GM21786 (cell line): ENCODE results near the gene KIAA0825.

Experiments
- ATAC-seq: cut with Tn5 transposase; IDR thresholded peaks from one replicate; pipeline ENCODE4 v1.9.1; 2021; ENCODE audit not compliant: unreplicated experiment

The KIAA0825 gene

GRCh38 chr5:94442076-94442475 lies 176.3 kb downstream of the KIAA0825 start:
- ATAC-seq = no peak

- no peak for ATAC-seq
Measured at GRCh38 chr5:94440015-94440414, 178.4 kb downstream of the KIAA0825 start.

GRCh38 chr5:94433397-94434163 lies 184.8 kb downstream of the KIAA0825 start:
- no peak for ATAC-seq

GRCh38 chr5:94432499-94432898 lies 185.9 kb downstream of the KIAA0825 start:
- no peak for ATAC-seq

- no peak for ATAC-seq
Measured at GRCh38 chr5:94431696-94432095, 186.7 kb downstream of the KIAA0825 start.

GRCh38 chr5:94429566-94429965 lies 188.8 kb downstream of the KIAA0825 start:
- no peak for ATAC-seq

GRCh38 chr5:94425396-94425795 lies 193.0 kb downstream of the KIAA0825 start:
- no peak for ATAC-seq

GRCh38 chr5:94423411-94423810 lies 195.0 kb downstream of the KIAA0825 start:
- no peak for ATAC-seq

- no peak for ATAC-seq
Measured at GRCh38 chr5:94422812-94423211, 195.6 kb downstream of the KIAA0825 start.

- ATAC-seq = no peak
Measured at GRCh38 chr5:94420885-94421284, 197.5 kb downstream of the KIAA0825 start.

GRCh38 chr5:94415798-94416197 lies 202.6 kb downstream of the KIAA0825 start:
- no peak for ATAC-seq

- no peak for ATAC-seq
Measured at GRCh38 chr5:94409440-94409839, 209.0 kb downstream of the KIAA0825 start.

- no peak for ATAC-seq
Measured at GRCh38 chr5:94407023-94407422, 211.4 kb downstream of the KIAA0825 start.

GRCh38 chr5:94403483-94403882 lies 214.9 kb downstream of the KIAA0825 start:
- ATAC-seq = no peak

GRCh38 chr5:94402096-94402495 lies 216.3 kb downstream of the KIAA0825 start:
- ATAC-seq = no peak

- no peak for ATAC-seq
Measured at GRCh38 chr5:94397508-94397907, 220.9 kb downstream of the KIAA0825 start.

GRCh38 chr5:94396687-94397086 lies 221.7 kb downstream of the KIAA0825 start:
- ATAC-seq = no peak

- no peak for ATAC-seq
Measured at GRCh38 chr5:94395468-94395867, 222.9 kb downstream of the KIAA0825 start.

GRCh38 chr5:94391996-94392395 lies 226.4 kb downstream of the KIAA0825 start:
- no peak for ATAC-seq

- ATAC-seq = no peak
Measured at GRCh38 chr5:94389515-94389899, 228.9 kb downstream of the KIAA0825 start.

- no peak for ATAC-seq
Measured at GRCh38 chr5:94388773-94389514, 229.5 kb downstream of the KIAA0825 start.

GRCh38 chr5:94385767-94386166 lies 232.6 kb downstream of the KIAA0825 start:
- ATAC-seq = no peak
